GM10266 (cell line): ENCODE measurements around the gene HOXB2.

Experiments used
- DNase-seq: peaks from one replicate; pipeline ENCODE4 v3.0.0; 2012; ENCODE audit errors: extremely low spot score
- CTCF ChIP-seq: IDR thresholded peaks from 2 replicates; pipeline ENCODE4 v1.5.1; 2012; ENCODE audit warnings: mild to moderate bottlenecking, low read depth; ENCODE audit not compliant: control insufficient read depth, insufficient read depth; ENCODE audit errors: missing control alignments

The HOXB2 gene

GRCh38 chr17:48527547-48527932 lies 17.4 kb downstream of the HOXB2 start:
- TF ChIP-seq CTCF = no peak
- no peak for DNase-seq

GRCh38 chr17:48526608-48527546 lies 18.0 kb downstream of the HOXB2 start:
- TF ChIP-seq CTCF = no peak
- DNase-seq = no peak

GRCh38 chr17:48523010-48523409 lies 21.9 kb downstream of the HOXB2 start:
- no peak for TF ChIP-seq CTCF
- DNase-seq = no peak

GRCh38 chr17:48522031-48522653 lies 22.8 kb downstream of the HOXB2 start:
- no peak for DNase-seq
- TF ChIP-seq CTCF = no peak

GRCh38 chr17:48520631-48521079 lies 24.3 kb downstream of the HOXB2 start:
- TF ChIP-seq CTCF = no peak
- no peak for DNase-seq

GRCh38 chr17:48519427-48519826 lies 25.5 kb downstream of the HOXB2 start:
- no peak for DNase-seq
- no peak for TF ChIP-seq CTCF

GRCh38 chr17:48517478-48517877 lies 27.4 kb downstream of the HOXB2 start:
- TF ChIP-seq CTCF = no peak
- no peak for DNase-seq
